ENCODE results near the gene LRRC47. TPM values are rescaled to one million over a fixed set of nuclear protein-coding genes. Genes with fewer than 3 reads are reported as not detected.

Gene LRRC47
- total and polyA plus RNA-seq, 2 experiments from 2014 or later = 15.1 to 41.9 TPM

DNA sequence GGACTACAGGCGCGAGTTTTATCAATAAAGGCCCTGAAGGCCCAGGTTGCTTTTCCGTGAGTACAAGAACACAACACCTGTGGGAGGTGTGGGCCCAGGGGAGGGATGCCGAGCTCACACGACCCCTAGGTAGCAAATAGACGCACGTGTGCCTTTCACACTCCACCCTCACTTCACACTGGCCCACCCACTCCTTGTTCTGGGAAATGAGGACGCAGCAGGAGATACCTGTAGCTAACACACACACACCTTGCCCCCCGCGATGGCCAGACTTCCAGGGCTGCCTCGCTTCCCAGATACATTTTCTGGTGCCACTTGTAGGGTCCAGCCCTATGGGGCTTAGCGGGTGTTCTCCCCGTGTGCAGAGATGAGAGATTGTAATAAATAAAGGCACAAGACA lies 48.4 kb downstream of the LRRC47 start:
- Histone ChIP-seq H4K20me1 (ENCODE audit: insufficient read depth) (no peaks in the 10 kb centered on the region), H3K9me2 (ENCODE audit: insufficient read depth) (no peaks in the 10 kb centered on the region), H3K79me2 (ENCODE audit: insufficient read depth) (no peaks in the 10 kb centered on the region), H3K4me1 (ENCODE audit: insufficient read depth) (peaks cover 4% of the 10 kb centered on the region; the same call in 1 of the 2 replicates), H3K36me3 (ENCODE audit: low read depth) (no peaks in the 10 kb centered on the region), H3K27ac (no peak overlapping the region), H3K9me3 (ENCODE audit: low read depth) (no peaks in the 10 kb centered on the region), H3F3A (ENCODE audit: insufficient read depth) (peaks cover 4% of the 10 kb centered on the region; the same call in 1 of the 2 replicates), H3K4me3 (peak overlapping the region; percentile 82), H3K9ac (peak overlapping the region; percentile 71), H2AFZ (peak overlapping the region; percentile 85), H3K27me3 (replicated peaks; ENCODE audit: insufficient read depth) (peaks cover 20% of the 10 kb centered on the region), H3K4me2 (ENCODE audit: unreplicated experiment) (peak overlapping the region; percentile 88)
- WGBS, 2 experiments (ENCODE audit: low coverage in 1 of 2, low lambda C conversion rate in 2 of 2, missing lambda C conversion rate in 2 of 2) = 80 to 83% methylated on average over 13 of the region's 13 CpGs
- in situ Hi-C loops (cut with MboI) = no loop called here
- TF ChIP-seq EZH2 (IDR thresholded peaks at IDR 0.05; ENCODE audit: insufficient read depth, poor library complexity, severe bottlenecking) (no peak), EZH2phosphoT487 (IDR thresholded peaks at IDR 0.05; ENCODE audit: insufficient read depth, low read depth) (no peak)
- no peak for DNase-seq

DNA sequence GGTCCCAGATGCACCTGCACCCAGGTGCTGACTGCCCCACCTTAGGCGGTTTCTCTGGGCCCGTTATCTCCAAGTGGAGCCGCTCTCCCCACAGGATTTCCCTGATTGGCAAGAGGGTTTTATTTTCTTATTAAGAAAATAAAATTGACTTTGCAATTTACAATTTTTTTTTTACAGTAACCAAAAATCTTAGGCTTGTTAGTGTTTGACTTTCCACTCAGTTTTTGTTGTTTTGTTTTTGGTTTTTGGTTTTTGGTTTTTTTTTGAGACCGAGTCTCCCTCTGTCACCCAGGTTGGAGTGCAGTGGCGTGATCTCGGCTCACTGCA lies 48.8 kb downstream of the LRRC47 start:
- Histone ChIP-seq H3K4me2 (ENCODE audit: unreplicated experiment) (peak overlapping the region; percentile 88), H3K79me2 (ENCODE audit: insufficient read depth) (no peaks in the 10 kb centered on the region), H3K9me3 (ENCODE audit: low read depth) (no peaks in the 10 kb centered on the region), H3K4me1 (ENCODE audit: insufficient read depth) (peaks cover 4% of the 10 kb centered on the region; the same call in 1 of the 2 replicates), H3K4me3 (peak overlapping the region; percentile 82), H4K20me1 (ENCODE audit: insufficient read depth) (no peaks in the 10 kb centered on the region), H3K36me3 (ENCODE audit: low read depth) (no peaks in the 10 kb centered on the region), H3K9me2 (ENCODE audit: insufficient read depth) (no peaks in the 10 kb centered on the region), H3K9ac (peak overlapping the region; percentile 71), H3K27ac (no peak overlapping the region), H2AFZ (peak overlapping the region; percentile 85), H3K27me3 (replicated peaks; ENCODE audit: insufficient read depth) (peaks cover 20% of the 10 kb centered on the region), H3F3A (ENCODE audit: insufficient read depth) (peaks cover 4% of the 10 kb centered on the region; the same call in 1 of the 2 replicates)
- TF ChIP-seq EZH2phosphoT487 (IDR thresholded peaks at IDR 0.05; ENCODE audit: insufficient read depth, low read depth) = no peak
- no peak for TF ChIP-seq EZH2 (IDR thresholded peaks at IDR 0.05; ENCODE audit: insufficient read depth, poor library complexity, severe bottlenecking)
- in situ Hi-C loops (cut with MboI) = no loop called here
- DNase-seq = no peak
- WGBS, 2 experiments (ENCODE audit: low coverage in 1 of 2, low lambda C conversion rate in 2 of 2, missing lambda C conversion rate in 2 of 2) = 50 to 52% methylated on average over 6 of the region's 6 CpGs

DNA sequence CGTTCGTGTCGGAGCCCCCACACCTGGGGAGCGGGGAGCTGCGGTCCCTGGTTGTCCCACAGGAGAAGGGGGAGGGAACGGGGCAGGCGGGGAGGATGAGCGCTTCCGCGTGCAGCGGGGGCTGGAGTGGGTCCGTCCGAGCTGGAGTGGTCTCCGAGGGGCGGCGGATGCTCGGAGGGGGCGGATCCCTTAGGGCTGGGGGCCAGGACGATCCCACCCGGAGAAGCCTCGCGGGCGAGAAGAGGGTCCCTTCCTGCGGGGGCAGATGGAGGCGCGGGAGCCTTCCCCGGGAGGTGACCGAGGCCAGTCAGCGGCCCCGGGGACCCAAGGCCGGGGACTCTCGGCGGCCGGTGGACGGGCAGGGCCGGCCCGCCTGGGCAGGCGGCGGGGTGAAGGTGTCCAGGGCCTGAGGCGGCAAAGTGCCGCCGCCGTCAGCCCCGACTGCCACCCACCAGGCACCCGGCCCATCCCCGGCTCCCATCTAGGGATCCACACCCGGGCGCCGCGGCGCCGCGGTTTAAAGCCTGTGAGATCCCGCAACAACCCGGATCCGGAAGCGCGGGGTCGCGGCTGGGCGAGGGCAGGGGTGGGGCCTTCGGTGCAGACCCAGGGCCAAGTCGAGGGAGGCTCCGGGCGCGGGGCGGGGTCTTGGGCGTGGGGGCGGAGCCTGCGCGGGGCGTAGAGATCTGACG lies 49.3 kb downstream of the LRRC47 start:
- DNase-seq = peak; percentile 79
- peak overlapping the region; percentile 82 for H3K4me3 ChIP-seq
- H3K9me3 ChIP-seq (ENCODE audit: low read depth) = no peaks in the 10 kb centered on the region
- H3K27me3 ChIP-seq (replicated peaks; ENCODE audit: insufficient read depth) = peaks cover 20% of the 10 kb centered on the region
- peaks cover 4% of the 10 kb centered on the region; the same call in 1 of the 2 replicates for H3F3A ChIP-seq (ENCODE audit: insufficient read depth)
- 2 to 5% methylated on average over 39 to 49 of the region's 73 CpGs for WGBS, 2 experiments (ENCODE audit: low coverage in 1 of 2, low lambda C conversion rate in 2 of 2, missing lambda C conversion rate in 2 of 2)
- H3K4me2 ChIP-seq (ENCODE audit: unreplicated experiment) = peak overlapping the region; percentile 88
- in situ Hi-C loops (cut with MboI) = no loop called here
- peaks cover 4% of the 10 kb centered on the region; the same call in 1 of the 2 replicates for H3K4me1 ChIP-seq (ENCODE audit: insufficient read depth)
- H3K36me3 ChIP-seq (ENCODE audit: low read depth) = no peaks in the 10 kb centered on the region
- TF ChIP-seq EZH2phosphoT487 (IDR thresholded peaks at IDR 0.05; ENCODE audit: insufficient read depth, low read depth) (no peak), EZH2 (IDR thresholded peaks at IDR 0.05; ENCODE audit: insufficient read depth, poor library complexity, severe bottlenecking) (no peak)
- peak overlapping the region; percentile 71 for H3K9ac ChIP-seq
- no peaks in the 10 kb centered on the region for H3K9me2 ChIP-seq (ENCODE audit: insufficient read depth)
- peak overlapping the region; percentile 85 for H2AFZ ChIP-seq
- H3K79me2 ChIP-seq (ENCODE audit: insufficient read depth) = no peaks in the 10 kb centered on the region
- H3K27ac ChIP-seq = no peak overlapping the region
- H4K20me1 ChIP-seq (ENCODE audit: insufficient read depth) = no peaks in the 10 kb centered on the region

DNA sequence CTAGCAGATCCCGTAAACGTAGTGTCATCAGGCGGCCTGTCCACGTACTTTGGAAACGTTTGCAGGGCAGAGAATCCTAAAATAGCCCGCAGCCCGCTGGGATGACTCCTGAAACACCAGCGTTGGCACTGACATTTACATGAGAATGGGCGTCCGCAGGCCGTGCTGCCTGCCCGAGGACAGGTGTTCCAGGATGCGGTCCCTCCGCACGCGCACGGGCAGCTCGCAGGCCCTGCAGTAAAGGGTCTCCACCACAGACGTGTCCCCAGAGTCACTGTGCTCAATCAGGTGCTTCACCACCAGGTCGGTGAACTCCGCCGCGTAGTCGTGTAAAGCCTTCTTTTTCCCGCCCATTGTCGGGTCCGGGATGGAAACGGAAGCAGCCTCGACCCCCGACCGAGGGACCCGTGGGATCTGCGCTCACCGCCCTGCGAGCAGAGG lies 49.9 kb downstream of the LRRC47 start:
- peaks cover 14% of the 10 kb centered on the region; the same call in 1 of the 2 replicates for H3K27me3 ChIP-seq (replicated peaks; ENCODE audit: insufficient read depth)
- peak overlapping the region; percentile 85 for H2AFZ ChIP-seq
- DNase-seq = peak; percentile 35
- TF ChIP-seq EZH2 (IDR thresholded peaks at IDR 0.05; ENCODE audit: insufficient read depth, poor library complexity, severe bottlenecking) (no peak), EZH2phosphoT487 (IDR thresholded peaks at IDR 0.05; ENCODE audit: insufficient read depth, low read depth) (no peak)
- H3K4me1 ChIP-seq (ENCODE audit: insufficient read depth) = peaks cover 4% of the 10 kb centered on the region; the same call in 1 of the 2 replicates
- no peak overlapping the region for H3K27ac ChIP-seq
- peak overlapping the region; percentile 82 for H3K4me3 ChIP-seq
- no peaks in the 10 kb centered on the region for H4K20me1 ChIP-seq (ENCODE audit: insufficient read depth)
- no peaks in the 10 kb centered on the region for H3K9me2 ChIP-seq (ENCODE audit: insufficient read depth)
- H3K9me3 ChIP-seq (ENCODE audit: low read depth) = no peaks in the 10 kb centered on the region
- H3K79me2 ChIP-seq (ENCODE audit: insufficient read depth) = no peaks in the 10 kb centered on the region
- WGBS, 2 experiments (ENCODE audit: low coverage in 1 of 2, low lambda C conversion rate in 2 of 2, missing lambda C conversion rate in 2 of 2) = 29 to 32% methylated on average over 34 to 35 of the region's 35 CpGs
- in situ Hi-C loops (cut with MboI) = no loop called here
- peaks cover 4% of the 10 kb centered on the region; the same call in 1 of the 2 replicates for H3F3A ChIP-seq (ENCODE audit: insufficient read depth)
- no peaks in the 10 kb centered on the region for H3K36me3 ChIP-seq (ENCODE audit: low read depth)
- peak overlapping the region; percentile 88 for H3K4me2 ChIP-seq (ENCODE audit: unreplicated experiment)
- H3K9ac ChIP-seq = peak overlapping the region; percentile 71
